ENCODE data around the gene APBA2.
A peak's percentile ranks its signal among the peaks of the same experiment; 100 is the strongest.

Gene APBA2

GRCh38 chr15:29127506-29128430 lies 242.0 kb downstream of the APBA2 start:
- H3K9me3 ChIP-seq, result no peaks in the 10 kb centered on the region
- peak; percentile 34 for DNase-seq
- TF ChIP-seq CTCF (IDR thresholded peaks at IDR 0.05; ENCODE audit: low read depth, low read length), result no peak
- H3K27me3 ChIP-seq, result no peaks in the 10 kb centered on the region
- H3K4me1 ChIP-seq, result peaks cover 8% of the 10 kb centered on the region
- H3K4me3 ChIP-seq (ENCODE audit: low read depth, low read length), result no peak overlapping the region
- no peaks in the 10 kb centered on the region for H3K36me3 ChIP-seq

- H3K9me3 ChIP-seq, result no peaks in the 10 kb centered on the region
- no peaks in the 10 kb centered on the region for H3K36me3 ChIP-seq
- peaks cover 8% of the 10 kb centered on the region for H3K4me1 ChIP-seq
- DNase-seq, result peak; percentile 1
- H3K4me3 ChIP-seq (ENCODE audit: low read depth, low read length), result no peak overlapping the region
- H3K27me3 ChIP-seq, result no peaks in the 10 kb centered on the region
- no peak for TF ChIP-seq CTCF (IDR thresholded peaks at IDR 0.05; ENCODE audit: low read depth, low read length)
Observed at GRCh38 chr15:29128671-29129070, 242.9 kb downstream of the APBA2 start.

GRCh38 chr15:29129221-29129620 lies 243.4 kb downstream of the APBA2 start:
- DNase-seq, result no peak
- no peaks in the 10 kb centered on the region for H3K27me3 ChIP-seq
- no peak for TF ChIP-seq CTCF (IDR thresholded peaks at IDR 0.05; ENCODE audit: low read depth, low read length)
- H3K9me3 ChIP-seq, result no peaks in the 10 kb centered on the region
- no peaks in the 10 kb centered on the region for H3K36me3 ChIP-seq
- H3K4me1 ChIP-seq, result peaks cover 8% of the 10 kb centered on the region
- no peak overlapping the region for H3K4me3 ChIP-seq (ENCODE audit: low read depth, low read length)

- H3K36me3 ChIP-seq, result no peaks in the 10 kb centered on the region
- H3K9me3 ChIP-seq, result no peaks in the 10 kb centered on the region
- no peak for TF ChIP-seq CTCF (IDR thresholded peaks at IDR 0.05; ENCODE audit: low read depth, low read length)
- peaks cover 8% of the 10 kb centered on the region for H3K4me1 ChIP-seq
- H3K4me3 ChIP-seq (ENCODE audit: low read depth, low read length), result no peak overlapping the region
- DNase-seq, result no peak
- no peaks in the 10 kb centered on the region for H3K27me3 ChIP-seq
Observed at GRCh38 chr15:29129926-29130325, 244.2 kb downstream of the APBA2 start.

GRCh38 chr15:29130476-29130875 lies 244.7 kb downstream of the APBA2 start:
- H3K36me3 ChIP-seq, result no peaks in the 10 kb centered on the region
- no peak overlapping the region for H3K4me3 ChIP-seq (ENCODE audit: low read depth, low read length)
- H3K4me1 ChIP-seq, result peaks cover 8% of the 10 kb centered on the region
- H3K27me3 ChIP-seq, result no peaks in the 10 kb centered on the region
- no peak for TF ChIP-seq CTCF (IDR thresholded peaks at IDR 0.05; ENCODE audit: low read depth, low read length)
- H3K9me3 ChIP-seq, result no peaks in the 10 kb centered on the region
- no peak for DNase-seq

Measured in BE2C (cell line).